OCI-M2 (cell line): ENCODE data around the gene NRXN3.

ENCODE experiments used
- DNase-seq: peaks from one replicate; lab custom pipeline; 2025; ENCODE audit not compliant: unreplicated experiment; lab: John Stamatoyannopoulos, UW

The NRXN3 gene

GRCh38 chr14:79270361-79270760 lies 1100.2 kb downstream of the NRXN3 start:
- no peak for DNase-seq

GRCh38 chr14:79271122-79271521 lies 1100.9 kb downstream of the NRXN3 start:
- DNase-seq: no peak

GRCh38 chr14:79274641-79275291 lies 1104.6 kb downstream of the NRXN3 start:
- DNase-seq: no peak

GRCh38 chr14:79275292-79275655 lies 1105.1 kb downstream of the NRXN3 start:
- no peak for DNase-seq

- no peak for DNase-seq
Measured at GRCh38 chr14:79278286-79278797, 1108.2 kb downstream of the NRXN3 start.

- DNase-seq: no peak
Measured at GRCh38 chr14:79278798-79279644, 1108.8 kb downstream of the NRXN3 start.

- no peak for DNase-seq
Measured at GRCh38 chr14:79279645-79280597, 1109.7 kb downstream of the NRXN3 start.

- no peak for DNase-seq
Measured at GRCh38 chr14:79281244-79282152, 1111.3 kb downstream of the NRXN3 start.

- DNase-seq: no peak
Measured at GRCh38 chr14:79284621-79285020, 1114.4 kb downstream of the NRXN3 start.

- DNase-seq: no peak
Measured at GRCh38 chr14:79285263-79285662, 1115.1 kb downstream of the NRXN3 start.

GRCh38 chr14:79287976-79288375 lies 1117.8 kb downstream of the NRXN3 start:
- no peak for DNase-seq

- no peak for DNase-seq
Measured at GRCh38 chr14:79293482-79294177, 1123.5 kb downstream of the NRXN3 start.

GRCh38 chr14:79294499-79294898 lies 1124.3 kb downstream of the NRXN3 start:
- no peak for DNase-seq

GRCh38 chr14:79295385-79295784 lies 1125.2 kb downstream of the NRXN3 start:
- no peak for DNase-seq

GRCh38 chr14:79298373-79298772 lies 1128.2 kb downstream of the NRXN3 start:
- DNase-seq: no peak

- no peak for DNase-seq
Measured at GRCh38 chr14:79299162-79299561, 1129.0 kb downstream of the NRXN3 start.

- DNase-seq: no peak
Measured at GRCh38 chr14:79304279-79304678, 1134.1 kb downstream of the NRXN3 start.

- no peak for DNase-seq
Measured at GRCh38 chr14:79306546-79306945, 1136.4 kb downstream of the NRXN3 start.

GRCh38 chr14:79318371-79318770 lies 1148.2 kb downstream of the NRXN3 start:
- no peak for DNase-seq

- no peak for DNase-seq
Measured at GRCh38 chr14:79320561-79320960, 1150.4 kb downstream of the NRXN3 start.
